Mammary epithelial cell (primary cell): Measurements from ENCODE around the gene CCDC92B.

Experiments
- EZH2 ChIP-seq: IDR thresholded peaks from 2 replicates; pipeline ENCODE4 v1.6.1; 2012; ENCODE audit warnings: low read length, inconsistent platforms, borderline replicate concordance
- TF ChIP-seq, protein P1 (sequence below), 2 donors: IDR thresholded peaks in 1 of 2; conservative IDR thresholded peaks in 1 of 2; 2 replicates each; pipeline ENCODE4 v1.5.1; 2011 to 2012; ENCODE audit warnings: inconsistent platforms in 2 of 2, low read length in 2 of 2, mild to moderate bottlenecking in 2 of 2, control low read depth in 1 of 2, low read depth in 1 of 2; ENCODE audit not compliant: insufficient read depth in 1 of 2; ENCODE audit errors: extremely low read depth in 1 of 2

DNA sequence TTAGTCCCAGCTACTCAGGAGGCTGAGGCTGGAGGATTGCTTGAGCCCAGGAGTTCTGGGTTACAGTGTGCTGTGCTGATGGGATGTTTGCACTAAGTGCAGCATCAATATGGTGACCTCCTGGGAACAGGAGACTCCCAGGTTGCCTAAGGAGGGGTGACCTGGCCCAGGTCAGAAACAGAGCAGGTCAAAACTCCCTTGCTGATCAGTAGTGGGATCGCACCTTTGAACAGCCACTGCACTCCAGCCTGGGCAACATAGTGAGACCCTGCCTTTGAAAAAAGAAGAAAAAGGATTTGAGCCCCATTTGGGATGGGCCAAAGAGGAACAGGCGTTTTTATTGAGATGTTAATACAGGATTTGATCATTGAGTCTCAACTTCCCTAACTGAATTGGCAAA, 68.5 kb downstream of the CCDC92B start:
- TF ChIP-seq, protein P1, sequence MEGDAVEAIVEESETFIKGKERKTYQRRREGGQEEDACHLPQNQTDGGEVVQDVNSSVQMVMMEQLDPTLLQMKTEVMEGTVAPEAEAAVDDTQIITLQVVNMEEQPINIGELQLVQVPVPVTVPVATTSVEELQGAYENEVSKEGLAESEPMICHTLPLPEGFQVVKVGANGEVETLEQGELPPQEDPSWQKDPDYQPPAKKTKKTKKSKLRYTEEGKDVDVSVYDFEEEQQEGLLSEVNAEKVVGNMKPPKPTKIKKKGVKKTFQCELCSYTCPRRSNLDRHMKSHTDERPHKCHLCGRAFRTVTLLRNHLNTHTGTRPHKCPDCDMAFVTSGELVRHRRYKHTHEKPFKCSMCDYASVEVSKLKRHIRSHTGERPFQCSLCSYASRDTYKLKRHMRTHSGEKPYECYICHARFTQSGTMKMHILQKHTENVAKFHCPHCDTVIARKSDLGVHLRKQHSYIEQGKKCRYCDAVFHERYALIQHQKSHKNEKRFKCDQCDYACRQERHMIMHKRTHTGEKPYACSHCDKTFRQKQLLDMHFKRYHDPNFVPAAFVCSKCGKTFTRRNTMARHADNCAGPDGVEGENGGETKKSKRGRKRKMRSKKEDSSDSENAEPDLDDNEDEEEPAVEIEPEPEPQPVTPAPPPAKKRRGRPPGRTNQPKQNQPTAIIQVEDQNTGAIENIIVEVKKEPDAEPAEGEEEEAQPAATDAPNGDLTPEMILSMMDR (conservative IDR thresholded peaks at IDR 0.05 in 1 of 2, IDR thresholded peaks at IDR 0.05 in 1 of 2; ENCODE audit: extremely low read depth in 1 of 2, insufficient read depth in 1 of 2, low read depth in 1 of 2, low read length in 2 of 2): no peak
- TF ChIP-seq EZH2: no peak
